OCI-M2 (cell line): Measurements from ENCODE around the gene LAMA3.

ENCODE experiments used
- DNase-seq: peaks from one replicate; lab custom pipeline; 2025; ENCODE audit not compliant: unreplicated experiment; lab: John Stamatoyannopoulos, UW

The LAMA3 gene

GRCh38 chr18:23668731-23669130 is 20.5 kb upstream of the LAMA3 start:
- DNase-seq, result no peak

- no peak for DNase-seq
Observed at GRCh38 chr18:23669202-23669766, 20.0 kb upstream of the LAMA3 start.

- no peak for DNase-seq
Observed at GRCh38 chr18:23669804-23670405, 19.3 kb upstream of the LAMA3 start.

- no peak for DNase-seq
Observed at GRCh38 chr18:23671564-23671963, 17.7 kb upstream of the LAMA3 start.

DNA sequence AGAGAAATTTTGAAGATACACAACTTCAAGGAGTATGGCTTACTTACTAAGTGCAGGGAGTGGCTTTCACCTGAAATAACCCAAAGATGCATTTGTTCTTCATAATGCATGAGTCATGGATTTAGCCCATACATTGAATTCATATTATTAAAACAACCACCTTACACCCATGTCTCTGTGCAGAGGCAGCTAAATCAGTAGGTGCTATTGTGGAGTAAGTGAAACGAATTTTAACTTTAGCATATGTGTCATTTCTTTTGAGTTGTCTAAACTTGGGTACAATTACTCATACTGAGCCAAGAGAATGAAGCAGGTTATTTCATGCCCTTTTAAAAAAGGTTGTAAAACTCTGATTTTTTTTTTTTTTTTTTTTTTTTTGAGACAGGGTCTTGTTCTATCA is 15.5 kb upstream of the LAMA3 start:
- no peak for DNase-seq

- no peak for DNase-seq
Observed at GRCh38 chr18:23675236-23675635, 14.0 kb upstream of the LAMA3 start.

DNA sequence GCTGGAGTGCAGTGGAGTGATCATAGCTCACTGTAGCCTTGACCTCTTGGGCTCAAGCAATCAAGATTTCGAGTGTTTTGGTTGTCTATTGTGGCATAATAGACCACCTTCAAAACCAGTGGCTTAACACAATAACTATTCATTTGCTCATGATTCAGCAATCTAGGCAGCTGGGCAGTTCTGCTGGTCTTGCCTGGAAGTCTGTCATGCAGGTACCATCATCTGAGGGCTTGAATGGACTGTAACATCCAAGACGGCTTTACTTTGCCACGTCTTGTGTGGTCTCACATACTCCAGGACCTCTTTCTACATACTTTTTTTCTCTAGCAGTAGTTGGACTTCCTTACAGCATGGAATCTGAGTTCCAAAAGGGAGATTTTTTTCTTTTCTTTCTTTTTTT is 13.4 kb upstream of the LAMA3 start:
- DNase-seq, result no peak

GRCh38 chr18:23682045-23682444 is 7.2 kb upstream of the LAMA3 start:
- no peak for DNase-seq

- no peak for DNase-seq
Observed at GRCh38 chr18:23682472-23682871, 6.8 kb upstream of the LAMA3 start.

GRCh38 chr18:23683155-23683554 is 6.1 kb upstream of the LAMA3 start:
- DNase-seq, result no peak

GRCh38 chr18:23683671-23684070 is 5.6 kb upstream of the LAMA3 start:
- no peak for DNase-seq

- DNase-seq, result no peak
Observed at GRCh38 chr18:23684515-23685197, 4.6 kb upstream of the LAMA3 start.

DNA sequence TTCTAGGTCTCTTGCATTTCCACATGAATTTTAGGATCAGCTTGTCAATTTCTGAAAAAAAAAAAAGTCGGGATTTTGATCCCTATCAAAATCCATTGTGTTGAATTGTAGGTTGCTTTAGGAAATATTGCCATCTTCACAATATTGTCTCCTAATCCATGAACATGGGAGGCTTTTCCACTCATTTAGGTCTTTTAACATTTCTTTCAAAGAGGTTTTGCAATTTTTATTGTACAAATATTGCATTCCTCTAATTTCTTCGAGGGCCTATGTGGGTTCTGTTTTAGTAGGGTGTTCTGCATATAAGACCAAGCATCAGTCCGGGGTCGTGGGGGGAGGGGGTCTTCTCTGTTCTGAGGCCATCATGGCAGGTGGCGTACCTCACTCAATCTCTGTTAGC is 725 bp upstream of the LAMA3 start:
- no peak for DNase-seq

DNA sequence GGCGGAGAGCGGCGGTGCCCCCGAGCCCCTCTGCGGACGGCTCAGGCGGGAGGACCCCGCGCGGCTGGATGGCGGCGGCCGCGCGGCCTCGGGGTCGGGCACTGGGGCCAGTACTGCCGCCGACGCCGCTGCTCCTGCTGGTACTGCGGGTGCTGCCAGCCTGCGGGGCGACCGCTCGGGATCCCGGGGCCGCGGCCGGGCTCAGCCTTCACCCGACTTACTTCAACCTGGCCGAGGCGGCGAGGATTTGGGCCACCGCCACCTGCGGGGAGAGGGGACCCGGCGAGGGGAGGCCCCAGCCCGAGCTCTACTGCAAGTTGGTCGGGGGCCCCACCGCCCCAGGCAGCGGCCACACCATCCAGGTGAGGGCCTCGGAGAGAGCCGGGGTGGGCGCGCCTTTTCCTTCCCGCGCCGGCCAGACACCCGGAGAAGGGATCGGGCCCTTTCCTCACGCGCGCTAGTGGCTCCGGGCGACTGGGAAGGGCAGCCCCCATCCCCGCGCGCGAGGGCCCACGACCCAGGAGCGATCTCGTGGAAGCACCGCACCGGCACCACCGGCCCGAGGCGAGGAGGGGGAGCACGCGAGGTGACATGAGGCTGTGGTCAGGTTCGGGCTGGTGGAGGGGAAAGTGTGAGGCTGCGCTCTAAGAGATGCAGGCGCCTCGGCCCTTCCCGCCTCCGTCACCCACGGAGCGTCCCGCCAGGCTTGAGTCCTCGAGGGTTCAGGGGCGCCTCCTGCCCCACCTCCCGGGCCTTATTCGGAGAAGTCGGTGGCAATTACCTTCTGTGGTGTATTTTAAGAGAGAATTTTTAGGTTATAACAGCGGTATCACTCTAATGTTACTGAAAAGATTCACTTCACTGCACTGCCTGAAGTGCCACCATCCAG is 607 bp downstream of the LAMA3 start:
- no peak for DNase-seq

GRCh38 chr18:23690505-23691068 is 1.3 kb downstream of the LAMA3 start:
- no peak for DNase-seq

- DNase-seq, result no peak
Observed at GRCh38 chr18:23693846-23694245, 4.6 kb downstream of the LAMA3 start.

- DNase-seq, result no peak
Observed at GRCh38 chr18:23694637-23695430, 5.6 kb downstream of the LAMA3 start.

- DNase-seq, result no peak
Observed at GRCh38 chr18:23701017-23701416, 11.8 kb downstream of the LAMA3 start.

GRCh38 chr18:23701544-23702064 is 12.4 kb downstream of the LAMA3 start:
- no peak for DNase-seq

DNA sequence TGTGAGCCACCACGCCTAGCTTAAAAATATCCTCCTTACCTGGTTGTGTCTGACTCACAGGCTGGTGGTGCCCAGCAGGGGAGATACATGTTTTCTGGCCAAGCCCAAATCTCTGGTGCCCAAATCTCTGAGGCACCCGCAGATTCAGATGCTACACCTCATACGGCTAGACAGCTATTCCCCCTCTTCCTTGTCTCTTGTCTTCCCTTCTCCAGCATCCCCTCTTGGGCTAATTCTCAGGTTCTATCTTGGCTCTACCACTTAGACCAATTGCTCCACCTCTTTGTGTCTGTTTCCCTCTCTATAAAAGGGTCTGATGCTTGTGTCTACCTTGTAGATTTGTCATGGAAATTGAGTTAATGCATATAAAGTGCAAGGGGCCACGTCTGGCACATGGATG is 13.4 kb downstream of the LAMA3 start:
- no peak for DNase-seq
